ENCODE measurements around the gene PTPRF.

GRCh38 chr1:43511394-43511793 lies 19.3 kb upstream of the PTPRF start:
- TF ChIP-seq, protein P1, sequence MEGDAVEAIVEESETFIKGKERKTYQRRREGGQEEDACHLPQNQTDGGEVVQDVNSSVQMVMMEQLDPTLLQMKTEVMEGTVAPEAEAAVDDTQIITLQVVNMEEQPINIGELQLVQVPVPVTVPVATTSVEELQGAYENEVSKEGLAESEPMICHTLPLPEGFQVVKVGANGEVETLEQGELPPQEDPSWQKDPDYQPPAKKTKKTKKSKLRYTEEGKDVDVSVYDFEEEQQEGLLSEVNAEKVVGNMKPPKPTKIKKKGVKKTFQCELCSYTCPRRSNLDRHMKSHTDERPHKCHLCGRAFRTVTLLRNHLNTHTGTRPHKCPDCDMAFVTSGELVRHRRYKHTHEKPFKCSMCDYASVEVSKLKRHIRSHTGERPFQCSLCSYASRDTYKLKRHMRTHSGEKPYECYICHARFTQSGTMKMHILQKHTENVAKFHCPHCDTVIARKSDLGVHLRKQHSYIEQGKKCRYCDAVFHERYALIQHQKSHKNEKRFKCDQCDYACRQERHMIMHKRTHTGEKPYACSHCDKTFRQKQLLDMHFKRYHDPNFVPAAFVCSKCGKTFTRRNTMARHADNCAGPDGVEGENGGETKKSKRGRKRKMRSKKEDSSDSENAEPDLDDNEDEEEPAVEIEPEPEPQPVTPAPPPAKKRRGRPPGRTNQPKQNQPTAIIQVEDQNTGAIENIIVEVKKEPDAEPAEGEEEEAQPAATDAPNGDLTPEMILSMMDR (IDR thresholded peaks at IDR 0.05; ENCODE audit: low read depth, low read length): no peak
- TF ChIP-seq EZH2phosphoT487 (IDR thresholded peaks at IDR 0.05; ENCODE audit: low read depth): no peak

All from OCI-LY3 (cell line).